GM12892 (cell line): ENCODE data around the gene RMND1.
A peak's percentile ranks its signal among the peaks of the same experiment; 100 is the strongest.
"Not testable (repeated sequence)": the region's sequence is repeated elsewhere in the genome, so short reads cannot be mapped to it uniquely, and the experiment has no call there.

ENCODE experiments used
- DNase-seq: peaks from one replicate; pipeline ENCODE4 v3.0.0; 2011; ENCODE audit not compliant: insufficient read length
- FAIRE-seq: peaks from 2 replicates; lab custom pipeline; 2011; peaks lifted over from hg19 to GRCh38; lab: Jason Lieb, UNC
- POLR2A ChIP-seq: IDR thresholded peaks from 2 replicates; pipeline ENCODE4 v1.6.1; 2011; ENCODE audit warnings: low read depth, low read length, control low read depth
- POLR2AphosphoS5 ChIP-seq: IDR thresholded peaks from 2 replicates; pipeline ENCODE4 v1.6.1; 2011; ENCODE audit warnings: low read depth, low read length, control low read depth
- TAF1 ChIP-seq: IDR thresholded peaks from 2 replicates; pipeline ENCODE4 v1.6.1; 2011; ENCODE audit warnings: low read depth, mild to moderate bottlenecking, control low read depth, low read length, borderline replicate concordance

RMND1 gene

GRCh38 chr6:151389618-151390275 is 62.2 kb downstream of the RMND1 start:
- TF ChIP-seq POLR2AphosphoS5 (no peak), TAF1 (peak; percentile 82), POLR2A (peak; percentile 88)
- DNase-seq (no peak), FAIRE-seq (no peak)

- no peak for TF ChIP-seq TAF1
- no peak for TF ChIP-seq POLR2AphosphoS5
- no peak for TF ChIP-seq POLR2A
- no peak for FAIRE-seq
- DNase-seq = no peak
These were observed 62.8 kb downstream of the RMND1 start for GRCh38 chr6:151388997-151389617.

- DNase-seq (no peak), FAIRE-seq (no peak)
- no peak for TF ChIP-seq POLR2A
- TF ChIP-seq TAF1 = no peak
- no peak for TF ChIP-seq POLR2AphosphoS5
These were observed 63.7 kb downstream of the RMND1 start for GRCh38 chr6:151388236-151388635.

GRCh38 chr6:151387175-151387970 is 64.6 kb downstream of the RMND1 start:
- FAIRE-seq = no peak
- DNase-seq = no peak
- no peak for TF ChIP-seq POLR2A
- no peak for TF ChIP-seq TAF1
- TF ChIP-seq POLR2AphosphoS5 = no peak

GRCh38 chr6:151385177-151385576 is 66.7 kb downstream of the RMND1 start:
- TF ChIP-seq TAF1 (no peak), POLR2AphosphoS5 (no peak), POLR2A (no peak)
- DNase-seq = no peak
- FAIRE-seq = peak; percentile 27

- TF ChIP-seq POLR2AphosphoS5 = no peak
- TF ChIP-seq TAF1 = no peak
- no peak for DNase-seq
- no peak for FAIRE-seq
These were observed 67.8 kb downstream of the RMND1 start for GRCh38 chr6:151384151-151384550.

GRCh38 chr6:151382631-151383030 is 69.3 kb downstream of the RMND1 start:
- DNase-seq, FAIRE-seq: not testable (repeated sequence)

GRCh38 chr6:151381722-151382121 is 70.2 kb downstream of the RMND1 start:
- TF ChIP-seq TAF1 (no peak), POLR2A (no peak), POLR2AphosphoS5 (no peak)
- no peak for FAIRE-seq
- no peak for DNase-seq

- FAIRE-seq = no peak
- no peak for DNase-seq
- no peak for TF ChIP-seq TAF1
- TF ChIP-seq POLR2A = no peak
- TF ChIP-seq POLR2AphosphoS5 = no peak
These were observed 71.1 kb downstream of the RMND1 start for GRCh38 chr6:151380848-151381205.

- no peak for FAIRE-seq
- DNase-seq = peak; percentile 32
- TF ChIP-seq POLR2A (peak; percentile 16; the same call in 1 of the 2 replicates), TAF1 (no peak)
These were observed 71.7 kb downstream of the RMND1 start for GRCh38 chr6:151379933-151380847.

GRCh38 chr6:151377095-151377494 is 74.8 kb downstream of the RMND1 start:
- no peak for DNase-seq
- FAIRE-seq = no peak
- no peak for TF ChIP-seq TAF1

GRCh38 chr6:151376440-151376839 is 75.5 kb downstream of the RMND1 start:
- no peak for DNase-seq
- no peak for FAIRE-seq
- TF ChIP-seq TAF1 (no peak), POLR2AphosphoS5 (no peak), POLR2A (no peak)
